ENCODE results near the gene FGR. TPM values are rescaled to one million over a fixed set of nuclear protein-coding genes. Genes with fewer than 3 reads are reported as not detected.
A peak's percentile ranks its signal among the peaks of the same experiment; 100 is the strongest.
"Not testable (repeated sequence)": the region's sequence is repeated elsewhere in the genome, so short reads cannot be mapped to it uniquely, and the experiment has no call there.

Gene FGR
- polyA plus RNA-seq, 3 donors: 1.4 to 1.8 (median 1.7) TPM

- no peak for DNase-seq (ENCODE audit: low read depth in 3 of 3, low spot score in 2 of 3)
Measured at GRCh38 chr1:27660300-27660835, 25.4 kb upstream of the FGR start.

- peak in 1 of 3 donors; percentile 71 for DNase-seq (ENCODE audit: low read depth in 3 of 3, low spot score in 2 of 3)
Measured at GRCh38 chr1:27659497-27660299, 24.7 kb upstream of the FGR start.

GRCh38 chr1:27658951-27659496 is 24.0 kb upstream of the FGR start:
- no peak for DNase-seq (ENCODE audit: low read depth in 3 of 3, low spot score in 2 of 3)

GRCh38 chr1:27656157-27656893 is 21.3 kb upstream of the FGR start:
- DNase-seq (ENCODE audit: low read depth in 3 of 3, low spot score in 2 of 3): no peak

GRCh38 chr1:27655151-27655937 is 20.4 kb upstream of the FGR start:
- DNase-seq (ENCODE audit: low read depth in 3 of 3, low spot score in 2 of 3): no peak

GRCh38 chr1:27652111-27652864 is 17.3 kb upstream of the FGR start:
- no peak for DNase-seq (ENCODE audit: low read depth in 3 of 3, low spot score in 2 of 3)

GRCh38 chr1:27650539-27651175 is 15.7 kb upstream of the FGR start:
- no peak for DNase-seq (ENCODE audit: low read depth in 3 of 3, low spot score in 2 of 3)

- DNase-seq (ENCODE audit: low read depth in 3 of 3, low spot score in 2 of 3): no peak
Measured at GRCh38 chr1:27650171-27650538, 15.2 kb upstream of the FGR start.

GRCh38 chr1:27649306-27649635 is 14.3 kb upstream of the FGR start:
- no peak for DNase-seq (ENCODE audit: low read depth in 3 of 3, low spot score in 2 of 3)

- DNase-seq (ENCODE audit: low read depth in 3 of 3, low spot score in 2 of 3): no peak
Measured at GRCh38 chr1:27648602-27649305, 13.8 kb upstream of the FGR start.

GRCh38 chr1:27647328-27647727 is 12.3 kb upstream of the FGR start:
- DNase-seq (ENCODE audit: low read depth in 3 of 3, low spot score in 2 of 3): no peak

- no peak for DNase-seq (ENCODE audit: low read depth in 3 of 3, low spot score in 2 of 3)
Measured at GRCh38 chr1:27646676-27647075, 11.7 kb upstream of the FGR start.

- no peak for DNase-seq (ENCODE audit: low read depth in 3 of 3, low spot score in 2 of 3)
Measured at GRCh38 chr1:27645071-27645415, 10.1 kb upstream of the FGR start.

GRCh38 chr1:27644369-27645070 is 9.5 kb upstream of the FGR start:
- no peak for DNase-seq (ENCODE audit: low read depth in 3 of 3, low spot score in 2 of 3)

GRCh38 chr1:27643600-27644368 is 8.8 kb upstream of the FGR start:
- no peak for DNase-seq (ENCODE audit: low read depth in 3 of 3, low spot score in 2 of 3)

GRCh38 chr1:27640514-27640913 is 5.5 kb upstream of the FGR start:
- not testable (repeated sequence) for DNase-seq (ENCODE audit: low read depth in 3 of 3, low spot score in 2 of 3)

- DNase-seq (ENCODE audit: low read depth in 3 of 3, low spot score in 2 of 3): no peak
Measured at GRCh38 chr1:27638805-27639204, 3.8 kb upstream of the FGR start.
